HEK293 (cell line): ENCODE measurements around the gene CRTC1.

ENCODE experiments used
- CTCF ChIA-PET: fragments of 350-600 bp; formaldehyde crosslinking; extraction: SDS; loops from one replicate; lab custom pipeline; 2021; ENCODE audit warnings: antibody characterized with exemption; lab: Yijun Ruan, JAX
- POLR2A ChIA-PET: fragments of 300-600 bp; formaldehyde crosslinking; extraction: SDS; loops from one replicate; lab custom pipeline; 2020; ENCODE audit warnings: antibody characterized with exemption, inconsistent platforms; lab: Yijun Ruan, JAX
- H3K27ac ChIP-seq: fragments of 200-500 bp; sonication (Bioruptor generic); 2 replicates; pipeline ENCODE4 v1.5.1; 2014; ENCODE audit warnings: low read depth, low read length, control low read depth, inconsistent platforms; ENCODE audit errors: extremely low read depth
- H3K36me3 ChIP-seq, 2 experiments: fragments of 200-500 bp in 1 of 2; sonication (Bioruptor generic) in 1 of 2; 1 replicate in 1 of 2; 2 replicates in 1 of 2; pipeline ENCODE4 v1.5.1; 2014 to 2017; ENCODE audit warnings: inconsistent platforms in 2 of 2, low read length in 2 of 2; ENCODE audit not compliant: control insufficient read depth in 2 of 2, insufficient read depth in 1 of 2
- H3K4me1 ChIP-seq: fragments of 200-500 bp; sonication (Bioruptor generic); 2 replicates; pipeline ENCODE4 v1.5.1; 2014; ENCODE audit warnings: mild to moderate bottlenecking, low read length, inconsistent platforms; ENCODE audit not compliant: control insufficient read depth, insufficient read depth
- H3K4me3 ChIP-seq: 2 replicates; pipeline ENCODE4 v1.5.1; 2011; ENCODE audit warnings: low read depth, mild to moderate bottlenecking, control low read depth, low read length, moderate library complexity
- H3K9me3 ChIP-seq: fragments of 200-500 bp; sonication (Bioruptor generic); 2 replicates; pipeline ENCODE4 v1.5.1; 2014; ENCODE audit warnings: low read depth, low read length, inconsistent platforms; ENCODE audit not compliant: control insufficient read depth, insufficient read depth
- EGR2 ChIP-seq: fragments of 450-650 bp; formaldehyde crosslinking; IDR thresholded peaks from 2 replicates; pipeline ENCODE4 v1.5.1; 2016; ENCODE audit warnings: low read depth, missing biosample characterization, missing genetic modification characterization
- GLIS1 ChIP-seq: fragments of 450-650 bp; formaldehyde crosslinking; IDR thresholded peaks from 2 replicates; pipeline ENCODE4 v1.5.1; 2016; ENCODE audit warnings: missing biosample characterization, missing genetic modification characterization
- HOXD13 ChIP-seq: sonication (generic); formaldehyde crosslinking; IDR thresholded peaks from 2 replicates; pipeline ENCODE4 v1.8.0; 2022; ENCODE audit warnings: missing genetic modification reagents, borderline replicate concordance
- PRDM1 ChIP-seq: fragments of 450-650 bp; formaldehyde crosslinking; IDR thresholded peaks from 2 replicates; pipeline ENCODE4; 2016; ENCODE audit warnings: missing biosample characterization, missing genetic modification characterization
- PRDM4 ChIP-seq: fragments of 450-650 bp; formaldehyde crosslinking; IDR thresholded peaks from 2 replicates; pipeline ENCODE4 v1.5.1; 2017; ENCODE audit warnings: missing biosample characterization, missing genetic modification characterization
- SETDB1 ChIP-seq: IDR thresholded peaks from one replicate; pipeline ENCODE4 v1.6.1; 2017; ENCODE audit warnings: mild to moderate bottlenecking, low read length, moderate library complexity, mixed read lengths; ENCODE audit not compliant: insufficient read length
- ZFHX2 ChIP-seq: fragments of 450-650 bp; formaldehyde crosslinking; conservative IDR thresholded peaks from 2 replicates; pipeline ENCODE4 v1.5.1; 2016; ENCODE audit warnings: missing biosample characterization, missing genetic modification characterization
- ZIC2 ChIP-seq: fragments of 450-650 bp; formaldehyde crosslinking; IDR thresholded peaks from 2 replicates; pipeline ENCODE4 v1.5.1; 2016; ENCODE audit warnings: missing biosample characterization, missing genetic modification characterization
- ZNF140 ChIP-seq: fragments of 450-650 bp; formaldehyde crosslinking; IDR thresholded peaks from 2 replicates; pipeline ENCODE4 v1.5.1; 2016; ENCODE audit warnings: missing biosample characterization, missing genetic modification characterization
- ZNF155 ChIP-seq: fragments of 450-650 bp; formaldehyde crosslinking; IDR thresholded peaks from 2 replicates; pipeline ENCODE4 v1.5.1; 2016; ENCODE audit warnings: missing biosample characterization, missing genetic modification characterization
- ZNF174 ChIP-seq: fragments of 450-650 bp; formaldehyde crosslinking; IDR thresholded peaks from 2 replicates; pipeline ENCODE4 v1.5.0; 2017; ENCODE audit warnings: missing biosample characterization, mild to moderate bottlenecking, missing genetic modification characterization
- ZNF221 ChIP-seq: fragments of 450-650 bp; formaldehyde crosslinking; IDR thresholded peaks from 2 replicates; pipeline ENCODE4 v1.5.1; 2017; ENCODE audit warnings: missing biosample characterization, missing genetic modification characterization, borderline replicate concordance
- ZNF248 ChIP-seq: fragments of 450-650 bp; formaldehyde crosslinking; IDR thresholded peaks from 2 replicates; pipeline ENCODE4 v1.5.1; 2017; ENCODE audit warnings: missing biosample characterization, missing genetic modification characterization
- ZNF341 ChIP-seq: fragments of 450-650 bp; formaldehyde crosslinking; IDR thresholded peaks from 2 replicates; pipeline ENCODE4; 2016; ENCODE audit warnings: low read depth, missing biosample characterization, missing genetic modification characterization
- ZNF366 ChIP-seq: fragments of 450-650 bp; formaldehyde crosslinking; conservative IDR thresholded peaks from 2 replicates; pipeline ENCODE4 v1.5.1; 2016; ENCODE audit warnings: missing biosample characterization, missing genetic modification characterization
- ZNF398 ChIP-seq: fragments of 450-650 bp; formaldehyde crosslinking; IDR thresholded peaks from 2 replicates; pipeline ENCODE4 v1.5.1; 2017; ENCODE audit warnings: missing biosample characterization, missing genetic modification characterization
- ZNF513 ChIP-seq: fragments of 450-650 bp; IDR thresholded peaks from 2 replicates; pipeline ENCODE4 v1.5.1; 2018; ENCODE audit warnings: missing biosample characterization, missing genetic modification characterization
- ZNF514 ChIP-seq: fragments of 450-650 bp; formaldehyde crosslinking; IDR thresholded peaks from 2 replicates; pipeline ENCODE4 v1.5.1; 2016; ENCODE audit warnings: missing biosample characterization, missing genetic modification characterization
- ZNF530 ChIP-seq: fragments of 450-650 bp; formaldehyde crosslinking; IDR thresholded peaks from 2 replicates; pipeline ENCODE4 v1.5.1; 2016; ENCODE audit warnings: low read depth, missing biosample characterization, missing genetic modification characterization
- ZNF624 ChIP-seq: fragments of 450-650 bp; formaldehyde crosslinking; IDR thresholded peaks from 2 replicates; pipeline ENCODE4 v1.5.1; 2017; ENCODE audit warnings: missing biosample characterization, missing genetic modification characterization
- TF ChIP-seq, protein P1 (sequence below): fragments of 450-650 bp; formaldehyde crosslinking; IDR thresholded peaks from 2 replicates; pipeline ENCODE4 v1.5.1; 2016; ENCODE audit warnings: missing biosample characterization, missing genetic modification characterization

Gene CRTC1

GRCh38 chr19:18645035-18645511 lies 38.4 kb upstream of the CRTC1 start:
- no peak overlapping the region for H3K27ac ChIP-seq
- no peaks in the 10 kb centered on the region; a peak in 1 of 3 replicates for H3K36me3 ChIP-seq
- H3K4me3 ChIP-seq, result no peak overlapping the region
- no peaks in the 10 kb centered on the region for H3K4me1 ChIP-seq
- no peaks in the 10 kb centered on the region for H3K9me3 ChIP-seq
- ChIA-PET POLR2A (interaction anchor here (0.6 kb wide), 1 partner anchor 17 kb away, joined by 3 read pairs; no protein-coding TSS in a partner anchor), CTCF (interaction anchor here (0.6 to 0.9 kb wide), 3 partner anchors 14 to 187 kb away, joined by 3 read pairs; no protein-coding TSS in a partner anchor)
- TF ChIP-seq ZNF341 (tag by site-specific recombination) (peak; percentile 94), ZNF624 (no peak)
- TF ChIP-seq, all 188 proteins: peak for 1

DNA sequence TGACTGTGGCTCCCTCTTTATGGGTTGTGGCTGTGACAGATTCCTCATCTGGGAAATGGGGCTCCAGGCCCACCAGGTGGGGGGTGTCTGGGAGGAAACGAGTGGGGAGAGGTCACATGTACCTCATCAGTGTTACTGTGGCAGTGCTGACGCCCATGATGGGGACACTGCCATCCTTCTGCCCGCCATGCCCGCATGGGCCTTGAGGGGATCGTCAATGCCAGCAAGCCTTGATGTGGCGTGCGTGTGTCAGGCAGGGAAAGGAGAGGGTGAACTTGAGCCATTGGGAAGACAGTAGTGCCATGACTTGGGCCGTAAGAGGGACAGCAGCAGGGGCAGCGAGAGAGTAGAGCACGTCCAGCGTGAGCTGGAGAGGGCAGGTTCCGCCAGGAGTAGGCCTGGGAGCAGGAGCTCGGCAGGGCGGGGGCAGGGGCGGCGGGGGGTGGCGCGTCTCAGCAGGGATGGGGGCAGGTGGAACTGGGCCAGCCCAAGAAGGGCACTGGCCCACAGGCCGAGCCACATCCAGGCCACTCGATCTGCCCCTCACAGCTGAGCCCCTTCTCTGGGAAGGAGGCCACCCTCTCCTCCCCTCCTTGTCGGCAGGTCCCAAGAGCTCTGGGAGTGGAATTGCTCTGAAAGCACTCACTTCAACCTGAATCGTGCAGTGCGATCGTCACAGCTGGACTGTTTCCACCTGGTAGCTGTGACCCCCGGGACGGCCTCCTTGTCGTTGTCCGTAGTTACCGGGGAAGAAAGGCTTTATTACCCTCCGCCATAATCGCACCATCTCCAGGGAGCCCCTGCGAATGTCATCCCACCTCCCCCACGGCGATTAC lies 36.7 kb upstream of the CRTC1 start:
- ChIA-PET POLR2A (no interaction called here), CTCF (no interaction called here)
- TF ChIP-seq ZNF140 (tag by site-specific recombination) (0 out of 2 replicates have a peak, but pooled peaks have one; percentile 10), GLIS1 (tag by site-specific recombination) (peak; percentile 44; the same call in 1 of the 2 replicates), ZIC2 (peak; percentile 42)
- TF ChIP-seq, protein P1, sequence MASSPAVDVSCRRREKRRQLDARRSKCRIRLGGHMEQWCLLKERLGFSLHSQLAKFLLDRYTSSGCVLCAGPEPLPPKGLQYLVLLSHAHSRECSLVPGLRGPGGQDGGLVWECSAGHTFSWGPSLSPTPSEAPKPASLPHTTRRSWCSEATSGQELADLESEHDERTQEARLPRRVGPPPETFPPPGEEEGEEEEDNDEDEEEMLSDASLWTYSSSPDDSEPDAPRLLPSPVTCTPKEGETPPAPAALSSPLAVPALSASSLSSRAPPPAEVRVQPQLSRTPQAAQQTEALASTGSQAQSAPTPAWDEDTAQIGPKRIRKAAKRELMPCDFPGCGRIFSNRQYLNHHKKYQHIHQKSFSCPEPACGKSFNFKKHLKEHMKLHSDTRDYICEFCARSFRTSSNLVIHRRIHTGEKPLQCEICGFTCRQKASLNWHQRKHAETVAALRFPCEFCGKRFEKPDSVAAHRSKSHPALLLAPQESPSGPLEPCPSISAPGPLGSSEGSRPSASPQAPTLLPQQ, result no peak
- Histone ChIP-seq H3K36me3 (no peaks in the 10 kb centered on the region), H3K9me3 (no peaks in the 10 kb centered on the region), H3K4me3 (no peak overlapping the region), H3K27ac (no peak overlapping the region), H3K4me1 (no peaks in the 10 kb centered on the region)

- ChIA-PET POLR2A (no interaction called here), CTCF (no interaction called here)
- no peaks in the 10 kb centered on the region for H3K9me3 ChIP-seq
- TF ChIP-seq ZFHX2 (tag by site-specific recombination) (peak; percentile 96), ZNF513 (tag by site-specific recombination) (peak; percentile 93), ZNF530 (tag by site-specific recombination) (no peak), ZNF248 (tag by site-specific recombination) (no peak), PRDM1 (tag by site-specific recombination) (peak; percentile 48; the same call in 1 of the 2 replicates), ZNF514 (tag by site-specific recombination) (no peak), SETDB1 (no peak), EGR2 (tag by site-specific recombination) (peak; percentile 99), ZNF155 (tag by site-specific recombination) (no peak), HOXD13 (no peak), ZNF366 (tag by site-specific recombination) (peak; percentile 86), ZNF174 (tag by site-specific recombination) (no peak), ZNF398 (tag by site-specific recombination) (peak; percentile 60), ZNF221 (no peak), PRDM4 (tag by site-specific recombination) (no peak)
- TF ChIP-seq, protein P1, result no peak
These were observed 36.1 kb upstream of the CRTC1 start for GRCh38 chr19:18647371-18647767.

More at GRCh38 chr19:18647371-18647767, 36.1 kb upstream of the CRTC1 start:
- Histone ChIP-seq H3K4me3 (no peak overlapping the region), H3K36me3 (no peaks in the 10 kb centered on the region), H3K4me1 (no peaks in the 10 kb centered on the region), H3K27ac (no peak overlapping the region)
